Stimulated activated CD4-positive, alpha-beta T cell treated with anti-CD3 and anti-CD28 coated beads, Interleukin-15, amount 100 ng/mL, for 1 hour (primary cell): ENCODE results near the gene BICC1.

ENCODE experiments used
- DNase-seq, 2 donors: peaks; one replicate each; pipeline ENCODE4 v3.0.0-alpha.2; 2020; ENCODE audit warnings: low read depth in 1 of 2, low spot score in 1 of 2

BICC1 gene, protein sequence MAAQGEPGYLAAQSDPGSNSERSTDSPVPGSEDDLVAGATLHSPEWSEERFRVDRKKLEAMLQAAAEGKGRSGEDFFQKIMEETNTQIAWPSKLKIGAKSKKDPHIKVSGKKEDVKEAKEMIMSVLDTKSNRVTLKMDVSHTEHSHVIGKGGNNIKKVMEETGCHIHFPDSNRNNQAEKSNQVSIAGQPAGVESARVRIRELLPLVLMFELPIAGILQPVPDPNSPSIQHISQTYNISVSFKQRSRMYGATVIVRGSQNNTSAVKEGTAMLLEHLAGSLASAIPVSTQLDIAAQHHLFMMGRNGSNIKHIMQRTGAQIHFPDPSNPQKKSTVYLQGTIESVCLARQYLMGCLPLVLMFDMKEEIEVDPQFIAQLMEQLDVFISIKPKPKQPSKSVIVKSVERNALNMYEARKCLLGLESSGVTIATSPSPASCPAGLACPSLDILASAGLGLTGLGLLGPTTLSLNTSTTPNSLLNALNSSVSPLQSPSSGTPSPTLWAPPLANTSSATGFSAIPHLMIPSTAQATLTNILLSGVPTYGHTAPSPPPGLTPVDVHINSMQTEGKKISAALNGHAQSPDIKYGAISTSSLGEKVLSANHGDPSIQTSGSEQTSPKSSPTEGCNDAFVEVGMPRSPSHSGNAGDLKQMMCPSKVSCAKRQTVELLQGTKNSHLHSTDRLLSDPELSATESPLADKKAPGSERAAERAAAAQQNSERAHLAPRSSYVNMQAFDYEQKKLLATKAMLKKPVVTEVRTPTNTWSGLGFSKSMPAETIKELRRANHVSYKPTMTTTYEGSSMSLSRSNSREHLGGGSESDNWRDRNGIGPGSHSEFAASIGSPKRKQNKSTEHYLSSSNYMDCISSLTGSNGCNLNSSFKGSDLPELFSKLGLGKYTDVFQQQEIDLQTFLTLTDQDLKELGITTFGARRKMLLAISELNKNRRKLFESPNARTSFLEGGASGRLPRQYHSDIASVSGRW

DNA sequence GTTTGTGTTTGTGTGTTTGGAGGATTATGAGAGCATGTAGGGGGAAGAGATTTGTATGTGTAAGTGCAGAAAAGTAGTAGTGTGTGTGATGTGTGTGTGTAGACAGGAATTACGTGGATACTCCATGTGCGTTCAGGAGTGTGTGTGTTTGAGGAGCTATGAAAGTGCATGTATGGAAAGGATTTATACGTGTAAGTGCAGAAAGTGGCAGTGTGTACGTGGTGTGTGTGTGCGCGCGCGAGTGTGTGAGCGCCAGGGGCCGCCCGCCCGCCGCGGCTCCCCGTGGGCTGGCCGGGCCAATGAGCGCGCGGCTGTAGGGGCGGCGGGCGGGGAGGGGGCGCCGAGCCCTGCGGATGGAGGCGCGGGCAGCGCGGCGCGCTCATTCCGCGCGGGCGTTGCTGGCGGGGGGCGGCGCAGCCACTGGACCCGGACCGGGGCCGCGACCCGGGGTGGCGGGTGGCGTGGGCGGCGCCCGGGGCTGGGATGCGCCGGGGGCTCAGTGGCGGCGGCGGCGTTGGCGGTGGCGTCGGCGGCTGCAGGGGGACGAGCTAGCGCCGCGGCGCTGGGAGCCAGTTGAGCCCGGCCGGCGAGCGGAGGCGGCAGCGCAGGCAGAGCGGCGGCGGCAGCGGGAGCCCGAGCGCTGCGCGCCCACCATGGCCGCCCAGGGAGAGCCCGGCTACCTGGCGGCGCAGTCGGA is at the start of gene BICC1:
BICC1 (plus strand) TSS at position 382 of the 697 bp plus-strand sequence; CDS start at position 654, 272 bp downstream.
- DNase-seq, result no peak

DNA sequence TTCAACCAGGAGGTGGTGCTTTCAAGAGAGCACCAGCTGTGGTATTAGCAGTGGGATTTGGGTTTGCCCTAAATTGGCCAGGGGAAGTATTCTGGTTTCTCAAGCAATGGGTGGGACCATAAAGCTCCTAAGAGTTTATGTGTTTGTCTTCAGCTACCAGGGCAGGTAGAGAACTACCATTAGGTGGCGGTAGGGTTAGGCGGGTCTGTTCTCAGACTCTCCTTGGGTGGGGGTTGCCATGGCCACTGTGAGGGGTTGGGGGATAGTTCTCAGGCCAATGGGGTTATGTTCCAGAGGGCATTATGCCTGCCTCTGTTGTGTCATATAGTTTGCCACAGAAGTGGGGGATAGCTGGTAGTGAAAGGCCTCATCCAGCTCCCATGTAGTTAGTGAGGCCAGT is 47.7 kb upstream of the BICC1 start:
- no peak for DNase-seq

DNA sequence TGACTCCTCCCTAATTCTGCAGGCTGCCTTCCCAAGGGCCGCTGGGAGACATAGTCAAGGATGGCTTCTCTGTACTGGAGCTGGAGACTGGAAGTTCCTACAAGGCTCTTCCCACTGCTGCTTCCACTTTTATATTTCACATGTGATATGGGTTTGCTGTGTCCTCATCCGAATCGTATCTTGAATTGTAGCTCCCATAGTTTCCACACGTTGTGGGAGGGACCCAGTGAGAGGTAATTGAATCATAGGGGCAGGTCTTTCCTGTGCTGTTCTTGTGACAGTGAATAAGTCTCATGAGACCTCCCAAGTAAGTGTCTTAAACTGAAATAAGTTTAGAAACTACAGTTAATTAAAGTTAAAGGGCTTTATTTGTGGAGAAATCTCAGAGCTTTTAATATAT is 47.0 kb upstream of the BICC1 start:
- DNase-seq, result no peak

DNA sequence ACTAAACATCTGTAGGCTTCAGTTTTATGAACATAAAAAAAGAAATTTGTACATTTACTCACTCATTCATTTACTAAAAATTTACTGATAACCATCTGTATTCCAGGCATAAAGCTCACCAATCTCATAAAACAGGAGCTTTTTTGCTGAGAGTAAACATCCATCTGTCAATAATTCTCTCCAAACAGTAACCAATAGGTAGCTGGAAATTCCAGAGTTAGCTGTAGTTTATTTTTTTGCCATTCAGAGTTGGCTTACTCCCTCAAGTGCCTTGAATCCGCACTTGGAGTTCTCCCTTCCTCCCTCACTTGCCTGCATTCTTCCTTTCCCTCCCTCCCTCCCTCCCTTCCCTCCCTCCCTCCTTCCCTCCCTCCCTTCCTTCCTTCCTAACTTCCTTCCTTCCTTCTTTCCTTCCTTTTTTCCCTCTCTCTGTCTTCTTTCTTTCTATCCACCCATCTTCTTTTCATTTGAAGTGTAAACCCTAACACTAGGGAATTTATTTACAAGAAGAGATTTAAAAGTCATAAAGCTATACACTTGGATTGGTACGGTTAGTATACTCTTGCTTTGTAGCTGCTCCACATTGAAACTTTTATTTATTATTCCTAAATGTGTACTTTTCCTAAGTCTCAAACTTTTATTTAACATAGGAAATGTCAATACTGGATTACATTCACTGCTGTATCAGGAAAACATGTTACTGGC is 44.6 kb upstream of the BICC1 start:
- DNase-seq, result no peak

DNA sequence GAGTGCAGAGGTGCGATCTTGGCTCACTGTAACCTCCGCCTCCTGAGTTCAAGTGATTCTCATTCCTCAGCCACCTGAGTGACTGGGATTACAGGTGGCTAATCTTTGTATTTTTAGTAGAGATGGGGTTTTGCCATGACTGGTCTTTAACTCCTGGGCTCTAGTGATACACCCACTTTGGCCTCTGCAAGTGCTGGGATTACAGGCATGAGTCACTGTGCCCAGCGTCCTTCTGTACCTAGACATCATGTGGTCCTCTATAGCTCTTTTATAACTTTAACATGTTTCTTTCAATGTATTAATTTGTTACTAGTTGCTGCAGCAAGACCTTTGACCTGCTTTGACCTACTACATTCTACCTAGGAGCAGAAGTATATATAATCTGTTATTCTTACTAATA is 38.7 kb upstream of the BICC1 start:
- DNase-seq, result no peak

DNA sequence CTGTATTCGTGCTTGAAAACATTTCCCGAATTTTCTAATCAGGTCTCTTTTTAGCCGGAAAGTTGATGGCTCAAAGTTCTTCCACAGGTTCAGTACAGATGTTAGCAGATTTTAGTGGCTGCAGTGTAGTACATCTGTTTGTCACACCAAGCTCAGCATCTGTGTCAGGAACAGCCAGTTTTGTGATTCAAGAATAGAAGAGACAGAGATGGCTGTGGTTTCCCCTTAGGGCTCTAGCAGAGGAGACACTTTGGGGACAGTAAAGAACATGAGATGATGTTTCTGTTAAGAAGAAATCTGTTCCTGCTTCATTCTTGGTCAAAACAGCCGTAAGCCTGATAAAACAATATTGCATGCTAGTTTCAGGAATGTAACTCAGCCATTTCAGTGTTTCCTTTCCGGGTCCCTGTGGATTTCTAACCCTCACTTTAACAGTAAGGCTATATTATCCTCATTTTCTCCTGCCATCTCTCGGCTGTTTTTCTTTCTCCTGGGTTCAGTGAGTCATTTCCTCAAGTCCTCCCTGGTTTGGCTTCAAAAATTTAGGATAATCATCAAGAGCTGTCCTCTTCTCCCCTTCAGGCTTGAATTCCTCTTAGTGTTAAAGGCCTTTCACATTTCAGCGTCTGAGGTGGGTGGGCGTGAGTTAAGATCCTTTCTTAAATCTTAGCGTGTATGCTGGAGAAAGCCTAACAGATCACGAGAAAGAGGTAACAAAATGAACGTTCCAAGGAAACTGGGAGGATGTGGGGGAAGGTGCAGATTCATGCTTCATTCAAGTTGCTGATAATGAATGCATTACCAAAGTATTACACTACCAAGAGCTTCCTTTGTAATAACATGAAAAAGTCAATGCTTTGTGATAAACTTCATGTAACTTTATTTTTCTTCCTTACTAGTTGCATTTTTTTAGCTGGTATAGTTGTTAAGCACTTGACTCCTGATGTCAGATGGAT is 37.1 kb upstream of the BICC1 start:
- no peak for DNase-seq

DNA sequence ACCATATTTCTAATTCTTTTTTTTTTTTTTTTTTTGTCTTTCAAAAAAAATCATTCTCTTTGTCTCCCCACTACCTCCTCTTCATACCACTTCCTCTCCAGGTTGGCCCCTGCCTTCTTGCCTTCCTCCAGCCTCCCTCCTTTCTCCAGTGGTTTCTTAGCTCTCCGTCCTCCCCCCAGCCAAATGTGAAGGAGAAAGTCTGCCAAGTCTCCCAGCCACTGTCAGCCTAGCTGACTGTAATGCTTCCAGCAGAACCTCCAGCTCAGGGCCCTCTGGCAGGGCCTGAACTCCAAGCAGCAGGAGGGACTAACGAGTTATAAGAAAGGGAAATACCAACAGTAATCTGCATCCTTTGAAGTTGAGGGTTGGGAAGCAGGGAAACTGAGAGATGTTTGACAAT is 35.5 kb upstream of the BICC1 start:
- DNase-seq, result no peak

DNA sequence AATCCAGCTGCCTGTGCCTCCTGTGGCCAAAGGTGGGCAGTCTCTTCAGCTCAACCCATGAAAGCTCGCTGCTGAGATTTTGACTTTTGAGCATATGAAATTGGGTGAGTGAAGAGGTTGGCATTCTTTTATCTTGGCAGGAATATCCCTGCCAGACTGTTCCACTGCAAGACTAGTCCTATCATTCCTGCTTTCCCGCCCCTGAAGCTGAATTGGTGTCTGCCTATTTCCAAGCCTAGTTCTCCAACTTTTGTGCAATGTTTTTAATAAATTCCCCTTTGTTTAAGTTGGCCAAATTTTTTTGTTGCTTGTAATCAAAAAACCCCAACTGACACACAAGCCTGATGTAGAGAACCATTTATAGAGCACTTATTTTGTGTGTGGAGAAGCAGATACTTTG is 34.8 kb upstream of the BICC1 start:
- DNase-seq, result no peak

DNA sequence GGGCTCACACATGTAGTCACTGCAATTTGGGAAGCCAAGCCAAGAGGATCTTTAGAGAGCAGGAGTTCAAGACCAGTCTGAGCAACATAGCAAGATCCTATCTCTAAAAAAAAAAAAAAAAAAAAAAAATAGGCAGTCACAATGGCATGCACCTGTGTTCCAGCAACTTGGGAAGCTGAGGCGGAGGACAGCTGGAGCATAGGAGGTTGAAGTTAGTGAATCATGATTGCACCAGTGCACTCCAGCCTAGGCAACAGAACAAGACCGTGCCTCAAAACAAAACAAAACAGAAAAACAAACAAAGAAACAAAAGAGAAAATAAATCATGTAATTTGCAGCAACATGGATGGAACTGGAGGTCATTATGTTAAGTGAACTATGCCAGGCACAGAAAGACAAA is 33.6 kb upstream of the BICC1 start:
- DNase-seq, result no peak

DNA sequence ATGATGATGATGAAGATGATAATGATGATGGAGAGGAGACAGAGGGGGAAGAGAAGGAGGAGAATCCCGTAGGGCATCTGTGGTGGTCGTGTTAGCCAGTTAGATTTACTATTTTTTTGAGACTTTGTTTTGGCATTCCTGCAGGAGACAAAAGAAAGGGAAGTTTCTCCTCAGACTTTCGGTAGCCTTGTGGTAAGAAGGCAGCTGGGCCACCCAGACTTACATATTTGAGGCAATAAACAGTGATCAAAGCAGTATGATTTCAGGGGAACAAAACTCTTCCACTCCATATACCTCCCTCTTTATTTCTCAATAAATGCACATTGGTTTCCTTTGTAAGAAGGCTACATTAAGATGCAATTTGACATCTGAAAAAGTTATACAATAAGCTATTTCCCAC is 32.4 kb upstream of the BICC1 start:
- no peak for DNase-seq

DNA sequence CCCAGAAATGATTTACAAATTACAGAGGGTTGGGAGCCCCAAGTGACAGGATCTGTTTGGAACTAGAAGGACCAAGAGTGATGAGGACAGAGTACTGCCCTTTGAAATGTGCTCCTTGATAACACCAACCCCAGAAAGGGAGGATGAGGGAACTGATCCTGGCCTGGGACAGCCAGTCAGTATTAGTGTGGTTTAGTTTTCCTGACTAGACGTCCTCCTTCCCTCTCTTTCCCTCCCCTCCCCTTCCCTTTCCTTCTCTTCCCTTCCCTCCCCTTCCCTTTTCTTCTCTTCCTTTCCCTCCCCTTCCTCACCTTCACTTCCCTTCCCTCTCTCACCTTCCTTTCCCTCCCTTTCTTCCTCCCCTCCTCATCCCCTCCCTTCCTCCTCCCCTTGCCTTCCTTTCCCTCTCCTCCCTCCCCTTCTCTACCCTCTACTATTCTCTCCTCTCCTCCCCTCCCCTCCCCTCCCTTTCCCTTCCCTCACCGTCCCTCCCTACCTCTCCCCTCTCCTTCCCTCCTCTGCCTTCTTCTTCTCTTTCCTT is 31.0 kb upstream of the BICC1 start:
- DNase-seq, result no peak

DNA sequence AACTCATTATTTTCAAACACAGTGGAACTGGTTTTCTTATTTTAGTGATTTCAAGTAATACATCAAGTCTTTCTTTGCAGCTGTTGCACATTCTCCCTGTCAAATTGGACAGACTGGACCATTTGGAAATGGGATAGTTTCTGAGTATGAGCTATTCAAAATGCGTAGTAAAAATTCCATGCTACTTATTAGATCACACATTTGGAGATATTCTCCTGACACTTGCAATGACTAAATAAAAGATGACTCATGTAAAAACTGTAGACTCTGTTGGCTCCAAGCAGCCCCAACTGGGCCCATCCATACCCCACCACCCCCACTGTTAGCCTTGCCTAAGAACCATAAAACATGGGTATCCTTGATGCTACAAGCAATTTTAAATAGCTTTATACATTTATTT is 25.9 kb upstream of the BICC1 start:
- DNase-seq, result no peak

DNA sequence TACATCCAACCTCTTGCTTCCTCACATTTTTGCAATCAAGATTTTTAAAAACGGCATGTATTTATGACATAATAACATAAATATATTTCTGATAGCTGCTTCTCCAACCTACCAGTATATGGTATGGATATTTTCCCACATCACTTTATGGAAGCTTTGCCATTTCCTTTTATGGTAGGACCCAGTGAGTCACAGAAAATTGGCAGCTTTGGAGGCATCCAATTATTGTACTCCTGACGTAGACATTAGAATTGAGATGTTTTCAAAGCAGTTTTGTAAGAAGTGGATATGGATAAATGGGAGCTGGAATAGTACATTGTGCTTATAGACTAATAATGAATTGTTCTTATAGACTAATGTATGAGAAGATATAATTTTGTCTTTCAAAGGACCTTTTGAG is 23.8 kb upstream of the BICC1 start:
- no peak for DNase-seq

DNA sequence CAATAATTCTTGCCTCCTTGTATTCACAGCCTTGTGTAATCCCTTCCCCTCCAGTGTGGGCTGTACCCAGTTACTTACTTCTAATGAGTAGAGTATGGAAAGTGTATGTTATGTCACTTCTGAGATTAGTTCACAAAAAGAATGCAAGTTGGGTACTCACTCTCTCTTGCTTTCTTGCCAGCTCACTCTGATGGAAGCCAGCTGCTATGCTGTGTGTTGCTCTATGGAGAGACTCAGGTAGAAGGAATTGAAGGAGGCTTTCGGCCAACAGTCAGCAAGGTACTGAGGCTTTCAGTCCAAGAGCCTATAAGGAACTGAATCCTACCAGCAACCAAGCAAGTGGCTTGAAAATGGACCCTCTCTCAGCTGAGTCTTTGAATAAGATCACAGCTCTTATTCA is 9.7 kb upstream of the BICC1 start:
- no peak for DNase-seq

DNA sequence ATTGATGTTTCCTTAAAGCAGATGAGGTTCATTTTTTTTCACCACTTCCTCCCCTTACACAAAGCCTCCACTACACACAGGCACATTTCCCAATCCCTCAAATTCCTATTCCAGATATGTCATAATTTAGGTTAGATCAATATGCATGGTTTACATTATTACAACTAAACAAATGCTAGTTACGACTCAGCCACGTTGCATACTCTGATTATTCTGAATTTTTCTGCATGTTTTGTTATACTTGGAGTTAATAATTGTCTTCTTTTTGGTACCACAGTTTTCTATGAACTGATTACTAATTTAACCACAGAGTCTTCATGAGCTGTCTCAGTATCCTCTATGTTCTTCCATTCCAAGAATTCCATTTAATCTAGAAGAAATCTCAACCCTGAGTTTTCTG is 4.4 kb upstream of the BICC1 start:
- DNase-seq, result no peak

DNA sequence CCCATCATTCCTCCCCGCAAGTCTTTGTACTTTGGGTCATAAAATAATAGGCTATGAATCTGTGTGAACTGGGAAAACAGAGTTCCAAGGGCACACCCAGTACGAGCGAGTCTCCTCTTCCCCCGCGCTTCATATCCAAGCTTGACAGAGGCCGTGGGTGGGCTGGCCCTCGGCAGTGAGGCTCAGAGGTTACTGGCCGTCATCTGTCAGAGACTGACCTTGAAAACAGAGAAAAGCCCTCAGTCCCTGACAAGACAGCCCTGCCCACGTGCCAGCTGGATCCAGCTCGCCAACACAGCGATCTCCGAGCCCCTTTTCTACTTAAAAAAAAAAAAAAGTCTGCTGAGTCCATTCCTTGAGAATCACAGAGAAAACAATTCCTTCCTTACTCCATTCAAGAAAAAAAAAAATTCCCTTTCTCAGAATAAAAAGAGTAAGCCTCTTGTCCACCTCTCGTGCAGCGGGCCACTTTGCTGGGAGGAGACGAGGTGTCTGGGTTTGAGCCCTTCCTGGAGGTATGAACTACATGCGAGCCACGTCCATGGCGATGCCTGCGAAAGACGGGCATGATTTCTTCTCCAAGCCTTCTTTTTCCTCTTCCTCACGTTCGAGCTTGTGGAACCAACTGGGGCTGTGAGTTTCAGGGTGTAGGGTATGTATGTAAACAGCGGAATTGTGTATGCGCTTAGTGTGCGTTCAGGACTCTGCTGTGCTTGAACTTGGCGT is 744 bp upstream of the BICC1 start:
- no peak for DNase-seq

DNA sequence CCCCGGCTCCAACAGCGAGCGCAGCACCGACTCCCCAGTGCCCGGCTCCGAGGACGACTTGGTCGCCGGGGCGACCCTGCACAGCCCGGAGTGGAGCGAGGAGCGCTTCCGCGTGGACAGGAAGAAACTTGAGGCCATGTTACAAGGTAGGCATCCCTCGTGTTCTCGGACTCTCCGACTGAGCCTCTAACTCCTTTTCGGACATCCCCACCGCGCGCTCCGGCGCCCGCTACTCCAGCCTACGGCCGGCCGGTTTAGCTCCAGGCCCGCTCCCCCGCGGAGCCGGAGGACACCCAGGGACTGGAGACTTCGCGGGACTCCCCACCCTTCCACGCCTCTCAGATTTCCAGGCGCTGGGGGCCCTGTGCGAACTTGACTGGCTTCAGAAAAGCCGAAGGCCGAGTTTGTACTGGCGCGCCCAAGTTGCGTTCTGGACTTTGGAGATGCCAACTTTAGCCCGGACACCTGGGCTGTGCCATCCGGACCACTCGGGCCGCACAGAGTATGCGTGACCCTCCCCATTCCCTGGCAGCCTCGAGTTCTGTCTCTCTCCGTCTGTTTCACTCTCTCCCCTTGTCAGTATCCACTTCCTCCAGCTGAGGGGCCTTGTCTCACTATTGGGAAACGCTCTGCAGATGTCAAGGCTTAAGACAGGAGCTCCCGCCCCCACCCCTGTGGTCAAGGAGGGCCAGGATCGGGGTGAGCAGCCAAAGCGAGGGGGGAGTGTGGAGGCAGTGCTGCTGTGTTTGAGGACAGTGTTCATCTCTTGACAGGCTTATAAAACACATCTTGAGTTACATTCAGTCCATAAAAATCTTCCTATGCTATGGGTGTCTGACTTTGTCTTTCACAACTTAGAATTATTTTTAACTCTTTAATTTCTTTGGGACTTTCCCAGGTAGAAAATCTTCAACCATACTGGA is 777 bp downstream of the BICC1 start:
- DNase-seq, result no peak
